Esophagus squamous epithelium (tissue), 5 donors: ENCODE results near the gene SLC9A9. TPM values are rescaled to one million over a fixed set of nuclear protein-coding genes. Genes with fewer than 3 reads are reported as not detected.

ENCODE experiments used
- DNase-seq: peaks from one replicate; lab custom pipeline; 2025; lab: John Stamatoyannopoulos, UW
- H3K27ac ChIP-seq, 4 donors: fragments of 200-600 bp; sonication (generic); one replicate each; pipeline ENCODE4 v1.5.1; 2016 to 2019; ENCODE audit warnings: mild to moderate bottlenecking in 1 of 4
- H3K27me3 ChIP-seq, 4 donors: fragments of 200-600 bp; sonication (generic); 1 replicate in 3 of 4; 2 replicates in 1 of 4; pipeline versions ENCODE4 v1.5.1 to v1.6.0; 2017 to 2021; ENCODE audit warnings: antibody characterized with exemption in 1 of 4
- H3K36me3 ChIP-seq, 3 donors: fragments of 200-600 bp; sonication (generic); one replicate each; pipeline ENCODE4 v1.5.1; 2016 to 2019
- H3K4me1 ChIP-seq, 3 donors: fragments of 200-600 bp; sonication (generic); one replicate each; pipeline ENCODE4 v1.5.1; 2017 to 2019
- H3K4me3 ChIP-seq, 4 donors: fragments of 200-600 bp; sonication (generic); 1 replicate in 3 of 4; 2 replicates in 1 of 4; pipeline ENCODE4 v1.5.1; 2016 to 2019; ENCODE audit warnings: mild to moderate bottlenecking in 2 of 4, moderate library complexity in 1 of 4
- H3K9me3 ChIP-seq, 3 donors: fragments of 200-600 bp; sonication (generic); one replicate each; pipeline ENCODE4 v1.5.1; 2016 to 2019
- CTCF ChIP-seq, 6 experiments: fragments of 450-650 bp in 4 of 6; fragments of 200-600 bp in 2 of 6; sonication (generic) in 2 of 6; IDR thresholded peaks; one replicate each; pipeline ENCODE4 v1.5.1; 2016 to 2019; ENCODE audit warnings: antibody characterized with exemption in 6 of 6, mild to moderate bottlenecking in 4 of 6, moderate library complexity in 4 of 6
- POLR2A ChIP-seq, 4 donors: fragments of 450-650 bp; IDR thresholded peaks; one replicate each; pipeline ENCODE4 v1.6.1; 2017; ENCODE audit warnings: antibody characterized with exemption in 4 of 4, mild to moderate bottlenecking in 4 of 4, moderate library complexity in 3 of 4
- WGBS, 2 donors: methylation state at CpG; one replicate each; pipeline ENCODE4 v1.1.5; 2018; 5-methylcytosine and 5-hydroxymethylcytosine counted together
- intact Hi-C: fragments of 100-400 bp; cut with DNase I; formaldehyde crosslinking; loops from one replicate; pipeline ENCODE4 v1.15.0; 2022
- total RNA-seq, 4 donors: library from RNA; depleted of rRNA; stranded (reverse); fragments of >200 nt; gene quantifications; one replicate each; pipeline ENCODE4 v1.1.0, GENCODE V29; 2016
- donor health status: DM: yes; HTN: yes; CAD: no.

SLC9A9 gene
- total RNA-seq, 4 donors from 2014 or later = 11.2 to 22.3 (median 18.9) TPM

DNA sequence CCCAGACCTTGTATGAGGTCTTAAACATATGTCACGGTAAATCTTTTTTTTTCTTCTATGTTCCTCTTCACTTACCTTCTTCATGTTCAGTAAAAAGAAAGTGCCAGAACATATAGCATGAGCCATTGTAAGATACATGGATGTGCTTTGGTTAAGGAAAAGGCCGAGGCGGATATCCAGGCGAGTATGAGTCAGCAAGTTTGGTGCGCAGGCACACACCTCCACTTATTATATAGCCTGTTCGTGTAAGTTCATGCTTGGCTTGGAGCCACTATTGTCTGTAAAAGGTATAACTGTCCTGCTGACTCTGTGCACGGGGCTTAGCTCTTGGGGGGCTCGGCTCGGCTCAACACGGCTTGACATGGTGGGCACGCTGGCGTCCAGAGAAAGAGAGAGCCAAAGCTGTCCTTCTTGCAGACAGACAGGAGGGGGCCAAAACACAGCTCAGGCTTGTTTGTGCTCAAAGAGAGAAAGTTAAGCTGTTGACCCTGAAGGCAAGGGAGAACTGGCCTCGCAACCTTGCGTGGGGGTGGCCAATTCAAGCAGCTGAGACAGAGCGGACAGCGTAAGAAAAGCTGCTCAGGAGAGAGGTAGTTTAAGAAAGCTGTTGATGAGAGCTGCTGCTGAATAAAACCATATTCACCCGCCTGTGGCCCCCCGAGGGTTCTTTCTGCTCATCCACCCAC, 251.2 kb downstream of the SLC9A9 start:
- peaks cover 0 to 4% (median 4%) of the 10 kb centered on the region in 3 donors for H3K36me3 ChIP-seq
- no peaks in the 10 kb centered on the region for H3K4me1 ChIP-seq
- TF ChIP-seq POLR2A (IDR thresholded peaks at IDR 0.05) = no peak
- TF ChIP-seq CTCF (IDR thresholded peaks at IDR 0.05) = no peak
- no peak overlapping the region for H3K27ac ChIP-seq
- no peaks in the 10 kb centered on the region for H3K27me3 ChIP-seq
- H3K4me3 ChIP-seq = no peak overlapping the region
- intact Hi-C loops = no loop called here
- H3K9me3 ChIP-seq = no peaks in the 10 kb centered on the region
- WGBS, 2 donors = 81 to 90% methylated on average over 16 to 17 of the region's 18 CpGs
- no peak for DNase-seq

DNA sequence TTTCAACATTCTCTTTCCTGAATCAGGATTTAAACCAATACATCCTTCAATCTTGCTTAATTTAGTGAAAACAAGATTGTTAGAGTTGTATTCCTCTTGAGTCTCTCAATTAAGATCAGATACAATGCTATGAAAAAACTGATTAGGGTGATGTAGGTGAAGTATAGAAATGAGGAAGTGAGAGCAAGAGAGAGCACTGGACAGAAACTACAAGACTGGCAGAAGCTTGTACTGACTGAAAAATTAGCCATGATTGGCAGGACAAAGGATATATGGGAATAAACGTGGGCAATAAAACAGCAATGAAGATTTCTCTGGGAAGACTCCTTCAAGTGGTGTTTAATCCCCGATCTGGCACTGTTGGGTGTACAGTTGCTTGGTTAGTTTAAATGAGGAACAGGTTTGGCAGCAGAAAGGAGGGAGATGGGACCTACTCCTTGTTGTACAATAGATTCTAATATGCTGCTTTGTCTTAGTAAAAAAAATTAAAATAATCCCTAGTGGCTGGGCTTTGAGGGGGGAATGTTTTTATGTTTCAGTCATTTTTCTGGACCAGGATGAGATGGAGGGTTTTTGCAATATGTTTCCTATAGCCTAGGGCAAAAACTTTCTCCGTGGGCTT, 252.7 kb downstream of the SLC9A9 start:
- Histone ChIP-seq H3K4me3 (no peak overlapping the region), H3K27me3 (no peaks in the 10 kb centered on the region), H3K9me3 (no peaks in the 10 kb centered on the region), H3K4me1 (no peaks in the 10 kb centered on the region), H3K36me3 (peaks cover 0 to 4% (median 4%) of the 10 kb centered on the region in 3 donors), H3K27ac (no peak overlapping the region)
- no peak for DNase-seq
- TF ChIP-seq POLR2A (IDR thresholded peaks at IDR 0.05) = no peak
- TF ChIP-seq CTCF (IDR thresholded peaks at IDR 0.05) = no peak
- 68 to 78% methylated on average over 2 to 3 of the region's 3 CpGs for WGBS, 2 donors
- intact Hi-C loops = no loop called here

GRCh38 chr3:143594206-143594605, 254.1 kb downstream of the SLC9A9 start:
- intact Hi-C loops = no loop called here
- no peak for DNase-seq
- Histone ChIP-seq H3K4me1 (no peaks in the 10 kb centered on the region), H3K9me3 (no peaks in the 10 kb centered on the region), H3K4me3 (no peak overlapping the region), H3K27ac (no peak overlapping the region), H3K36me3 (peaks cover 0 to 4% (median under 1%) of the 10 kb centered on the region in 3 donors), H3K27me3 (no peaks in the 10 kb centered on the region)
- TF ChIP-seq CTCF (IDR thresholded peaks at IDR 0.05) = no peak
- TF ChIP-seq POLR2A (IDR thresholded peaks at IDR 0.05) = no peak
- WGBS, 2 donors = 88 to 93% methylated on average over 3 of the region's 3 CpGs

DNA sequence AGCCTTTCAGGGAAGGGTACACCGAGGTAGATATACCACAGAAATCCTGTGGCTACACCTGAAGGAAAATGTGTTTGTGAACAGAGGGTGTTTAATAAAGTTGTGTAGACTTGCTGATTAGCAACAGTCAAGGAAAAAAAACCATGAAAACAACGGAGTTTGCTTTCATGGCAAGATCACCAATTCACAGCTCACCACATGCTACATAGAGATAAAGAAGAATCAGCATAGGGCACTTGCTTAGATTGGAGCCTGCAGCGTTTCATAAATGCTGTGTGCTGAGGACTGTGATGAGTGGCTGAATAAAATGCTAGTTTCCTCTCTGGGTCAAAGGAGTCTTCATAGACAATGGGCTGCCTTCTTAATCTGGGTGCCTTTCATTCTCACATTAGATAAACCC, 257.6 kb downstream of the SLC9A9 start:
- Histone ChIP-seq H3K36me3 (no peaks in the 10 kb centered on the region), H3K9me3 (no peaks in the 10 kb centered on the region), H3K27me3 (no peaks in the 10 kb centered on the region), H3K4me3 (no peak overlapping the region), H3K27ac (no peak overlapping the region), H3K4me1 (peaks cover 0 to 7% (median 0%) of the 10 kb centered on the region in 3 donors)
- intact Hi-C loops = no loop called here
- DNase-seq = no peak
- no peak for TF ChIP-seq CTCF (IDR thresholded peaks at IDR 0.05)
- TF ChIP-seq POLR2A (IDR thresholded peaks at IDR 0.05) = no peak
- WGBS, 2 donors = 77 to 80% methylated on average over 3 of the region's 3 CpGs

DNA sequence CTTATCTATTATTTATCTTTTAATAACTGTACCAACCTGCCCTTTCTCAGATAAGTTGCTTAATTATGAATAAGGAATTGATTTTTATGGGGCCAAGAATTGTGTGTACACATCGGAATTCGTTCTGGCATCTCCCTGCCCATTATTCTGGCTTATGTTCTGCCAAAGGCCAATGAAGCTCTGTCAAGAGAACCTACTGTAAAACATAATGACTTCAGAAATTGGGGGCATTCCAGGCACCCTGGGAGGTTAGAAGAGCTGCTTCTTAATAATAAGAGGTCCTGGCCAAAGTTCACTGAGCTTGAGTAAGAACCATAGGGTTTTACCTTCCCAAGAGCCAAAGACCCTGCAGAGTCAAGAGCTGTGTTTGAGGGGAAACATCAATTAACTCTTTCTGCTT, 261.7 kb downstream of the SLC9A9 start:
- WGBS, 2 donors = 41 to 45% methylated on average over 2 of the region's 2 CpGs
- no peaks in the 10 kb centered on the region for H3K9me3 ChIP-seq
- no peak overlapping the region for H3K27ac ChIP-seq
- intact Hi-C loops = no loop called here
- no peak for DNase-seq
- TF ChIP-seq CTCF (IDR thresholded peaks at IDR 0.05) (no peak), POLR2A (IDR thresholded peaks at IDR 0.05) (no peak)
- peaks cover 0 to 15% (median 0%) of the 10 kb centered on the region in 3 donors for H3K4me1 ChIP-seq
- peaks cover 0 to 15% (median 0%) of the 10 kb centered on the region in 3 donors for H3K36me3 ChIP-seq
- no peaks in the 10 kb centered on the region for H3K27me3 ChIP-seq
- no peak overlapping the region for H3K4me3 ChIP-seq
